HepG2 (cell line): ENCODE measurements around the gene UNC13D. TPM values are rescaled to one million over a fixed set of nuclear protein-coding genes. Genes with fewer than 3 reads are reported as not detected.
A peak's percentile ranks its signal among the peaks of the same experiment; 100 is the strongest.

Source experiments
- FOXA1 ChIP-seq, 2 experiments: fragments of 450-650 bp in 1 of 2; sonication (generic) in 1 of 2; formaldehyde crosslinking in 1 of 2; IDR thresholded peaks; 2 replicates each; pipeline versions ENCODE4 v1.4.0 to v1.6.1; 2016 to 2020; ENCODE audit warnings: missing genetic modification reagents in 1 of 2
- HBP1 ChIP-seq: IDR thresholded peaks from 2 replicates; pipeline ENCODE4 v1.6.1; 2016; ENCODE audit warnings: low read depth, control low read depth
- HCFC1 ChIP-seq: fragments of 150-350 bp; IDR thresholded peaks from 2 replicates; pipeline ENCODE4 v1.6.1; 2014; ENCODE audit warnings: low read depth, low read length
- HMGA1 ChIP-seq: sonication (generic); formaldehyde crosslinking; conservative IDR thresholded peaks from 2 replicates; pipeline ENCODE4 v1.4.0; 2020; ENCODE audit warnings: missing genetic modification reagents
- MTA3 ChIP-seq: sonication (generic); formaldehyde crosslinking; IDR thresholded peaks from 2 replicates; pipeline ENCODE4 v1.4.0; 2020; ENCODE audit warnings: missing genetic modification reagents
- PAXIP1 ChIP-seq: sonication (generic); formaldehyde crosslinking; conservative IDR thresholded peaks from 2 replicates; pipeline ENCODE4 v1.4.0; 2020; ENCODE audit warnings: mild to moderate bottlenecking, missing genetic modification reagents, moderate library complexity
- SMARCC2 ChIP-seq: fragments of 450-650 bp; IDR thresholded peaks from 2 replicates; pipeline ENCODE4 v1.6.1; 2017; ENCODE audit warnings: antibody characterized with exemption, mild to moderate bottlenecking
- ZBTB38 ChIP-seq: sonication (generic); formaldehyde crosslinking; IDR thresholded peaks from 2 replicates; pipeline ENCODE4 v1.5.1; 2020; ENCODE audit warnings: mild to moderate bottlenecking, missing genetic modification reagents
- ZBTB43 ChIP-seq: sonication (generic); formaldehyde crosslinking; conservative IDR thresholded peaks from 2 replicates; pipeline ENCODE4 v1.4.0; 2020; ENCODE audit warnings: missing genetic modification reagents
- ZBTB44 ChIP-seq: sonication (generic); formaldehyde crosslinking; IDR thresholded peaks from 2 replicates; pipeline ENCODE4 v1.4.0; 2020; ENCODE audit warnings: missing genetic modification reagents
- ZNF264 ChIP-seq: sonication (generic); formaldehyde crosslinking; IDR thresholded peaks from 2 replicates; pipeline ENCODE4 v1.4.0; 2020; ENCODE audit warnings: missing genetic modification reagents
- ZNF484 ChIP-seq: sonication (generic); formaldehyde crosslinking; IDR thresholded peaks from 2 replicates; pipeline ENCODE4 v1.5.1; 2020; ENCODE audit warnings: mild to moderate bottlenecking, low read depth, missing genetic modification reagents, borderline replicate concordance
- ZNF501 ChIP-seq: sonication (generic); formaldehyde crosslinking; IDR thresholded peaks from 2 replicates; pipeline ENCODE4 v1.5.1; 2020; ENCODE audit warnings: mild to moderate bottlenecking, moderate library complexity, missing genetic modification reagents
- ZNF513 ChIP-seq: sonication (generic); formaldehyde crosslinking; conservative IDR thresholded peaks from 2 replicates; pipeline ENCODE4 v1.5.0; 2020; ENCODE audit warnings: missing genetic modification reagents
- ZNF549 ChIP-seq: sonication (generic); formaldehyde crosslinking; IDR thresholded peaks from 2 replicates; pipeline ENCODE4 v1.5.0; 2020; ENCODE audit warnings: missing genetic modification reagents
- ZNF652 ChIP-seq: IDR thresholded peaks from 2 replicates; pipeline ENCODE4 v1.6.1; 2016; ENCODE audit warnings: low read depth, borderline replicate concordance
- ZNF768 ChIP-seq: sonication (generic); formaldehyde crosslinking; IDR thresholded peaks from 2 replicates; pipeline ENCODE4 v1.4.0; 2020; ENCODE audit warnings: missing genetic modification reagents
- ZNF792 ChIP-seq: IDR thresholded peaks from 2 replicates; pipeline ENCODE4 v1.6.1; 2016
- ZNF83 ChIP-seq: sonication (generic); formaldehyde crosslinking; IDR thresholded peaks from 2 replicates; pipeline ENCODE4 v1.4.0; 2020; ENCODE audit warnings: missing genetic modification reagents, mild to moderate bottlenecking, borderline replicate concordance
- ZNF879 ChIP-seq: sonication (generic); formaldehyde crosslinking; IDR thresholded peaks from 2 replicates; pipeline ENCODE4 v1.8.1; 2023; ENCODE audit warnings: missing genetic modification reagents
- polyA plus RNA-seq, 8 experiments: library from polyadenylated mRNA; depleted of rRNA in 3 of 8; stranded (reverse) in 7 of 8; unstranded in 1 of 8; fragments of >200 nt; fragmentation: Illumina TruSeq in 4 of 8; extraction: Trizol in 4 of 8; gene quantifications; 2 replicates each; pipeline versions ENCODE4 v1.2.1 to v1.2.3, GENCODE V29; 2011 to 2016; ENCODE audit warnings: low read depth in 4 of 8, missing spikeins in 1 of 8, mixed read lengths in 1 of 8; ENCODE audit not compliant: insufficient read depth in 1 of 8
- total RNA-seq, 5 experiments: library from RNA; depleted of rRNA; stranded (reverse); fragments of >200 nt; fragmentation: Illumina TruSeq; extraction: Trizol; gene quantifications; 2 replicates each; pipeline ENCODE4 v1.2.3, GENCODE V29; 2016; ENCODE audit warnings: low read depth in 1 of 5

The UNC13D gene
- total and polyA plus RNA-seq, 2 of the 13 experiments (the other 11 are each of a cell fraction or from before 2014, with no cell fraction given): 29.7 to 42.7 TPM

- TF ChIP-seq PAXIP1 (CRISPR knock-in tag) (peak; percentile 51), ZNF264 (CRISPR knock-in tag) (no peak), ZBTB43 (CRISPR knock-in tag) (no peak), ZNF501 (CRISPR knock-in tag) (peak; percentile 83), MTA3 (CRISPR knock-in tag) (no peak), ZNF549 (no peak), ZNF768 (CRISPR knock-in tag) (no peak; the same call in 1 of the 2 replicates), SMARCC2 (no peak), HBP1 (no peak), HCFC1 (no peak), ZBTB44 (no peak), ZNF83 (CRISPR knock-in tag) (no peak; the same call in 1 of the 2 replicates), ZNF484 (CRISPR knock-in tag) (no peak), HMGA1 (CRISPR knock-in tag) (no peak), ZBTB38 (CRISPR knock-in tag) (peak; percentile 83), ZNF513 (no peak), ZNF652 (CRISPR knock-in tag) (no peak), ZNF879 (CRISPR knock-in tag) (no peak), ZNF792 (peak; percentile 42; the same call in 1 of the 2 replicates), FOXA1 (IDR thresholded peaks at IDR 0.05) (no peak), FOXA1 (CRISPR knock-in tag; IDR thresholded peaks at IDR 0.05) (no peak)
These were observed at the start of gene UNC13D (continued) for GRCh38 chr17:75843577-75844529.
